ENCODE measurements around the gene TGM6. TPM values are rescaled to one million over a fixed set of nuclear protein-coding genes. Genes with fewer than 3 reads are reported as not detected.

The TGM6 gene
- total RNA-seq, 2 experiments from 2014 or later: not detected

DNA sequence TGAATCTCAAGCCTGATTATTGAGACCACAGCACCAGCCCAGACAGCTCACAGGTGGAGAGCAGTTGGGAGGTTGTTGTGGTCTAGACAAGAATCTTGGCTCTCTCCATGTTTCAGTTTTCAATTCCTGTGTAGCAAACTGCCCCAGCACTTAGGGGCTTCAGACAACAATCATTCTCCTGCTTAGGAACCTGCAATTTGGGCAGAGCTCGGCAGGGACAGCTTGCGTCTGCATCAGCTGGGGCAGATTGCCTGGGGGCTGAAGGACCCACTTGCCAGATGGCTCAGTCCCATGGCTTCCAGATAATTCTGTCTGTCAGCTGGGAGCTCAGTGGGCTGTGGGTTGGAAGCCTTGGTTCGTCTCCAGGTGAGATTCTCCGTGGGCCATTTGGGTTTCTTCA, 6.9 kb downstream of the TGM6 start:
- no peak for DNase-seq
- intact Hi-C loops (cut with micrococcal nuclease): loop anchor here (2.0 kb wide), 1 partner anchor 67 kb away; no protein-coding TSS in a partner anchor
- H3K27ac Mint-ChIP-seq: no peak overlapping the region
- peaks cover 10% of the 10 kb centered on the region for H3K4me1 Mint-ChIP-seq (ENCODE audit: low read depth)
- H3K27me3 Mint-ChIP-seq: peaks cover 3% of the 10 kb centered on the region
- ChIA-PET POLR2A (interaction anchor here (0.9 to 1.5 kb wide), 3 partner anchors 65 to 83 kb away, joined by 3 read pairs; no protein-coding TSS in a partner anchor), CTCF (interaction anchor here (0.9 to 4.1 kb wide), 17 partner anchors 9 to 610 kb away, joined by 3 to 46 read pairs (median 4); partner anchors contain the start of gene SNRPB)
- no peaks in the 10 kb centered on the region for H3K36me3 Mint-ChIP-seq
- peaks cover 6% of the 10 kb centered on the region for H3K9me3 Mint-ChIP-seq
- no peak overlapping the region for H3K4me3 Mint-ChIP-seq

DNA sequence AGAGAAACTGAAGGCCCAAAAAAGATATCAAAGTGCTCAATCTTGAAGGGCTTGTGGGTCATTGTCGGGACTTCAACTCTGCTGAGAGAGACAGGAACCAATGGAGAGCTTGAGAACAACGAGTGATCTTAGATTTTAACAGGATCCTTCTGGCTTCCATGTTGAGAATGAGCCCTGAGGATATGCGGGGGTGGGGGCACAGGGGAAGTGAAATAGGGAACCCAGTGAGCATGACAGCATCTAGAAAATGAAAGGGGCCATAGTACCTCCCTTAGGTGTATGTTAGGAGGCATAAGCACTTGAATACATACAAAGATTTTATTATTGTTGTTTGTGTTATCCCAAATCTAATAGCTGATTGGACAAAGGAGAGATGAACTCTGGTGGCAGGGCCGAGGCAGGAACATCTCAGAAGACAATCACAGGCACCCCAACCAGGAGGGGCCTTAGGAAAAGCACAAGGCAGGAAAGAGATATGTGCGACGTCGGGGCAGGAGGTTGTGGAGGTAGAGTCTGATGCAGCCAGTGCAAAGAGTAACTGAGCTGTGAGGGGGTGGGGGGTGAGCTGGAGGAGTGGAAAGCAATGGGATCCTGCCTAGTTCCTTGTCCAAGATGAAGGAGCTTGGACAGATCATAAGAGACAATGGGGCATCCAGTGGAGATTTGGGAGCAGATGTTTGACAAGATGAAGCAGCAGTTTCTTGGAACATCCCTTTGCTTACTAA, 10.4 kb downstream of the TGM6 start:
- intact Hi-C loops (cut with micrococcal nuclease): no loop called here
- ChIA-PET POLR2A (no interaction called here), CTCF (no interaction called here)
- Mint-ChIP-seq H3K36me3 (no peaks in the 10 kb centered on the region), H3K4me1 (ENCODE audit: low read depth) (peaks cover 7% of the 10 kb centered on the region), H3K27ac (no peak overlapping the region), H3K9me3 (peaks cover 6% of the 10 kb centered on the region), H3K4me3 (no peak overlapping the region), H3K27me3 (no peaks in the 10 kb centered on the region)
- DNase-seq: no peak

DNA sequence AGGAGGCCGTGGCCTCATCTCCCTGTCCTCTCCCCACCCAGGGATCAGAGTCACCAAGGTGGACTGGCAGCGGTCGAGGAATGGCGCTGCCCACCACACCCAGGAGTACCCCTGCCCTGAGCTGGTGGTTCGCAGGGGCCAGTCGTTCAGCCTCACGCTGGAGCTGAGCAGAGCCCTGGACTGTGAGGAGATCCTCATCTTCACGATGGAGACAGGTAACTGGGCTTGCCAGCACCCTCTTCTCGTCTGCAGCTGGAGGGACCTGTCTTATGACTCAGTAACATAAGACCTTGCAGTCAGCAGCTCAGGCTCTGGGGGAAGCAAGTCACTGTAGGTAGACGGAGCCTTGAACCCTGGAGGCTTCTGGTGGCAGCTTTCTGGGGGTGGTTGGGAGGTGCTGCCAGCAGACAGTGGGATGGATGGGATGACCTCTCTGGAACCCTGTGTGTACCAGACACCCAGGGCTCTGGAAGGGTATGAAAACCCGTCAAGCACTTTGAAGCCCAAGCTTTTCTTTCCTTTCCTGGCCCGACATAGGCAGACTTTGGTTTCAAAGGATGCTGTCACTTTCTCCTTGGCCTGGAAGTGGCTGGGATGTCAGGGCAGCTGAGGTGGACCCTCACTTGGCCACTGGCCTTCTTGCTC, 13.8 kb downstream of the TGM6 start:
- Mint-ChIP-seq H3K27ac (no peak overlapping the region), H3K4me3 (no peak overlapping the region), H3K27me3 (no peaks in the 10 kb centered on the region), H3K4me1 (ENCODE audit: low read depth) (no peaks in the 10 kb centered on the region), H3K9me3 (peaks cover 5% of the 10 kb centered on the region), H3K36me3 (no peaks in the 10 kb centered on the region)
- ChIA-PET POLR2A (no interaction called here), CTCF (no interaction called here)
- DNase-seq: no peak
- intact Hi-C loops (cut with micrococcal nuclease): no loop called here

DNA sequence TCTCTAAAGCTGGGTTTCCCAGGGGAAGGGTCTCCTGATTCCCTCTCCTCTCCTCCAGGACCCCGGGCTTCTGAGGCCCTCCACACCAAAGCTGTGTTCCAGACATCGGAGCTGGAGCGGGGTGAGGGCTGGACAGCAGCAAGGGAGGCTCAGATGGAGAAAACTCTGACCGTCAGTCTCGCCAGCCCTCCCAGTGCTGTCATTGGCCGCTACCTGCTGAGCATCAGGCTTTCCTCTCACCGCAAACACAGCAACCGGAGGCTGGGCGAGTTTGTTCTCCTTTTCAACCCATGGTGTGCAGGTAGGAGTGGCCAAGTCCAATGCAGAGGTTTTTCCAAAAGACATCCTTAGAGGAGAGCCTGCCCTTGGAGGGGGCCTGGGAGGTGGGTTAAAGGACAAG, 14.4 kb downstream of the TGM6 start:
- intact Hi-C loops (cut with micrococcal nuclease): no loop called here
- no peak for DNase-seq

DNA sequence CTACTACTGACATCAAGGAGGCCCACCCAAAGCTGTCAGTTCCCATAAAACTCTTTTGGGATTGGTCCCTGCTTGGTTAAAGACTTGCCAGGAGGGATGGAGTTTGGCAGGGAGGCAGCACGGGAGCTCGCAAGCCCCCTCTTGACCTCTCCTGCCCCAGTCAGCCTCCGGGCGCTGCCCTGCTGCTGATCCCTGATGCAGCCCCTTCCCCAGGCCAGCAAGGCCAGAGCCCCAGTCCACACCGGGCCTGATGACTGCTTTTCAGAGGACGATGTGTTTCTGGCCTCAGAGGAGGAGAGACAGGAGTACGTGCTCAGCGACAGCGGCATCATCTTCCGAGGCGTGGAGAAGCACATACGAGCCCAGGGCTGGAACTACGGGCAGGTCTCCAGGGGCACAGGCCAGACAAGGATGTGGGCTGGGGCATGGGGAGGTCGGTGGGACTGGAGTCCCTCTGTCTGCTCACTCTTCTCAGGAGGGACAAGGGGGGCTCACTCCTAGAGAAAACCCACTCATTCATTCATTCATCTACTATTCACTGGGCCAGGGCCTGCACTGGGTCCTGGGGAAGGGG, 15.6 kb downstream of the TGM6 start:
- ChIA-PET CTCF (interaction anchor here (1.8 kb wide), 1 partner anchor 9 kb away, joined by 4 read pairs; no protein-coding TSS in a partner anchor), POLR2A (no interaction called here)
- H3K9me3 Mint-ChIP-seq: peaks cover 5% of the 10 kb centered on the region
- no peaks in the 10 kb centered on the region for H3K27me3 Mint-ChIP-seq
- intact Hi-C loops (cut with micrococcal nuclease): no loop called here
- no peaks in the 10 kb centered on the region for H3K4me1 Mint-ChIP-seq (ENCODE audit: low read depth)
- H3K27ac Mint-ChIP-seq: no peak overlapping the region
- DNase-seq: no peak
- H3K4me3 Mint-ChIP-seq: no peak overlapping the region
- no peaks in the 10 kb centered on the region for H3K36me3 Mint-ChIP-seq

More for the DNA sequence above, 14.4 kb downstream of the TGM6 start:
- Mint-ChIP-seq H3K4me3 (no peak overlapping the region), H3K9me3 (peaks cover 5% of the 10 kb centered on the region), H3K27ac (no peak overlapping the region), H3K4me1 (ENCODE audit: low read depth) (no peaks in the 10 kb centered on the region), H3K36me3 (no peaks in the 10 kb centered on the region), H3K27me3 (no peaks in the 10 kb centered on the region)
- CTCF ChIA-PET: no interaction called here
- POLR2A ChIA-PET: no interaction called here

DNA sequence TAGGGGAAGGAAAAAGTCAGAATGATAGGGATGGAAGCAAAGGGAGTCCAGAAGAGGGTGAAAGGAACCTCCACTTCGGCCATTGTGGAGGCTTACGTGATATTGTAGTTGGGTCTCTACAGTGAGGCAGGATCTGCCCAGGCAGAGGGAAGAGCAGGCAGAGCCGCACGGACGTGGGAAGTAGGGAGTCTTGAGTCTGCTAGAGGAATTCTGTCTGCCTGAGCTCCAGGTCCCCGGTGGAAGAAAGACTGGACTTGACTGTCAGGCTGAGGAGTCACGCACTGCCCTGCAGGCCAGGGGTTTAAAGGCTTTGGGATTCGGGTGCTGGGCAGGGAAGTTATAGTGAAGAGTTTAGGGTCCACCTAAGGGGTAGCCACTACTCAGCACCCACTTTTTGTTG, 16.4 kb downstream of the TGM6 start:
- Mint-ChIP-seq H3K27ac (no peak overlapping the region), H3K9me3 (peaks cover 5% of the 10 kb centered on the region), H3K36me3 (no peaks in the 10 kb centered on the region), H3K27me3 (no peaks in the 10 kb centered on the region), H3K4me1 (ENCODE audit: low read depth) (no peaks in the 10 kb centered on the region), H3K4me3 (no peak overlapping the region)
- intact Hi-C loops (cut with micrococcal nuclease): no loop called here
- CTCF ChIA-PET: interaction anchor here (1.8 kb wide), 1 partner anchor 10 kb away, joined by 4 read pairs; no protein-coding TSS in a partner anchor
- DNase-seq: no peak
- POLR2A ChIA-PET: no interaction called here

DNA sequence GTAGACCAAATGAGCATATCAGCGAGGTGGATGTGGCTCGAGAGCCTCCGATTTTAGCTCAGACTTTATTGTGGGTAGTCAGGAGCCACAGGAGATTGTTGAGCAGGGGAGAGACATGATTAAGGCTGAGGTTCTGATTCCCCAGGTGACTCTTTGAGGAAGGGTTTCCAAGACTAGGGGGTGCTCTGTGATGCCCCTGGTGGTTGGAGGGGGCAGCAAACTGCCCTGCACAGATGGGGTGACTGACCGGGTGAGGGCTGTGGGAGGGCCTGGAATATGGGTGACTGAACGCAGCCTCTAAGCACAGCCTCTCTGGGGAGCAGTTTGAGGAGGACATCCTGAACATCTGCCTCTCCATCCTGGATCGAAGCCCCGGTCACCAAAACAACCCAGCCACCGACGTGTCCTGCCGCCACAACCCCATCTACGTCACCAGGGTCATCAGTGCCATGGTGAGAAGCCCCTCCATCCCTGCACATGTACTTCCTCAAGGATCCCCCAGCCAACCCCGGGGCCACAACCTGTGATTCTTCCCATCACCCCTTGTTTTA, 17.0 kb downstream of the TGM6 start:
- Mint-ChIP-seq H3K4me3 (no peak overlapping the region), H3K4me1 (ENCODE audit: low read depth) (no peaks in the 10 kb centered on the region), H3K36me3 (no peaks in the 10 kb centered on the region), H3K27ac (no peak overlapping the region), H3K27me3 (peaks cover 3% of the 10 kb centered on the region), H3K9me3 (peaks cover 5% of the 10 kb centered on the region)
- intact Hi-C loops (cut with micrococcal nuclease): no loop called here
- CTCF ChIA-PET: interaction anchor here (1.8 kb wide), 1 partner anchor 11 kb away, joined by 4 read pairs; no protein-coding TSS in a partner anchor
- DNase-seq: no peak
- POLR2A ChIA-PET: no interaction called here

DNA sequence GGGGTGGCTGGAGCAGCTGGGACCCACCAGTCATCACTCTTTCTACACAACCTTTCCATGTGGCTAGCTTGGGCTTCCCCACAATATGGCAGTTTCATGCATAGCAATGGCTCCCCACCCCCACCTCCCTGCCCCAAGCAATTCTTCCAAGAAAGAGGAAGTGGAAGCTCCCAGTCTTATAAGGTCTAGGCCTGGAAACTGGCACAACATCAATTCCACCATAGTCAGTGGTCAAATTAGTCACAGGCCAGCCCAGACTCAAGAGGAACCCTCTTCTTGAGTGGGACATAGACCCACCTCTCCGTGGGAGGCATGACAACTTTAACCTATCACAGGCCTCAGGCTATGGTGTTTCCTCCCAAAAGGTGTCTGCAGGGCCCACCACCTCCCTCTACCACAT, 17.7 kb downstream of the TGM6 start:
- Mint-ChIP-seq H3K36me3 (no peaks in the 10 kb centered on the region), H3K27me3 (peaks cover 3% of the 10 kb centered on the region), H3K4me3 (no peak overlapping the region), H3K4me1 (ENCODE audit: low read depth) (no peaks in the 10 kb centered on the region), H3K27ac (no peak overlapping the region), H3K9me3 (peaks cover 5% of the 10 kb centered on the region)
- DNase-seq: no peak
- ChIA-PET CTCF (no interaction called here), POLR2A (no interaction called here)
- intact Hi-C loops (cut with micrococcal nuclease): no loop called here

DNA sequence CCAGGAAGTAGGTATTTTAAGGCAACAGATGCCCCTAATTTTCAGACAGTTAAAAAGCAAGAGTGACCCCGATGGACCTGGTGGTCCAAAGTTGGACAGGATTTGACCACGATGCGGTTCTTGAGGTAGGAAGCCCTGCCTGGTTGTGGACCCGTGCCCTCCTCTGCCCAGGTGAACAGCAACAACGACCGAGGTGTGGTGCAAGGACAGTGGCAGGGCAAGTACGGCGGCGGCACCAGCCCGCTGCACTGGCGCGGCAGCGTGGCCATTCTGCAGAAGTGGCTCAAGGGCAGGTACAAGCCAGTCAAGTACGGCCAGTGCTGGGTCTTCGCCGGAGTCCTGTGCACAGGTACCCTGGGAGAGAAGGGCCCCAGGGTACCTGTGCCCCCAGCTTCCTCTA, 18.7 kb downstream of the TGM6 start:
- no peaks in the 10 kb centered on the region for H3K36me3 Mint-ChIP-seq
- no peak for DNase-seq
- intact Hi-C loops (cut with micrococcal nuclease): no loop called here
- ChIA-PET CTCF (interaction anchor here (0.8 kb wide), 1 partner anchor 12 kb away, joined by 3 read pairs; no protein-coding TSS in a partner anchor), POLR2A (no interaction called here)
- H3K4me1 Mint-ChIP-seq (ENCODE audit: low read depth): no peaks in the 10 kb centered on the region
- H3K4me3 Mint-ChIP-seq: no peak overlapping the region
- H3K9me3 Mint-ChIP-seq: peaks cover 8% of the 10 kb centered on the region
- no peak overlapping the region for H3K27ac Mint-ChIP-seq
- peaks cover 3% of the 10 kb centered on the region for H3K27me3 Mint-ChIP-seq

DNA sequence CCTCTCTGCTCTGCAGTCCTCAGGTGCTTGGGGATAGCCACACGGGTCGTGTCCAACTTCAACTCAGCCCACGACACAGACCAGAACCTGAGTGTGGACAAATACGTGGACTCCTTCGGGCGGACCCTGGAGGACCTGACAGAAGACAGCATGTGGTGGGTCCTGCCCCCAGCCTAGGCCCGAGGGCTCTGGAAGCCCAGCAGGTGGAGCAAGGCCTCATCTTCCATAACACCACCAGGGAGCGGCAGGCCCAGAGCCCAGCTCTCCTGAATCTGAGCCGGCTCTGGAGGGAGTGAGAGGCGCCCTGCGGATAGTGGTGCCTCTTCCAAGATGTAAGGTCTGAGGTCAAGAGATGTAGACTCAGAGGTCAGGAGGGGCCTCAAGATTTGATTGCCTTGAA, 19.6 kb downstream of the TGM6 start:
- intact Hi-C loops (cut with micrococcal nuclease): no loop called here
- Mint-ChIP-seq H3K4me3 (no peak overlapping the region), H3K4me1 (ENCODE audit: low read depth) (no peaks in the 10 kb centered on the region), H3K27ac (no peak overlapping the region), H3K9me3 (peaks cover 13% of the 10 kb centered on the region), H3K27me3 (peaks cover 3% of the 10 kb centered on the region), H3K36me3 (no peaks in the 10 kb centered on the region)
- POLR2A ChIA-PET: no interaction called here
- no peak for DNase-seq
- CTCF ChIA-PET: interaction anchor here (0.6 kb wide), 1 partner anchor 55 kb away, joined by 3 read pairs; no protein-coding TSS in a partner anchor

DNA sequence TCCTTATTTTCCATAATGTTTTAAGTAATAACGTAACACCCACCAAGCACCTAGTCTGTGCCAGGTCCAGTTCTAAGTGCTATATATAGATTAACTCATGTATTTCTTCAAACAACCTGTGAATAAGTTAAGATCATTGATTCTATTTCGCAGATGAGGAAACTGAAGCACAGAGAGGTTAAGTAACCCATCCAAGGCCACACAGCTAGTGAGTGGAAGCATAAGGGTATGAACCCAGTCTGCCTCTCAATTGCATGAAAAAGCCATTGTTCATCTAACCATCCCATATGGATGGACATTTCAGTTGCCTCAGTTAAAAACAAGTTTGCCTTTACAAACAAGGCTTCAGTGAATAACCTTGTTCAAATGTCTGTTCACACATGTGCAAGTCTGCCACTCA, 20.8 kb downstream of the TGM6 start:
- intact Hi-C loops (cut with micrococcal nuclease): no loop called here
- Mint-ChIP-seq H3K27me3 (peaks cover 5% of the 10 kb centered on the region), H3K27ac (no peak overlapping the region), H3K9me3 (peaks cover 14% of the 10 kb centered on the region), H3K4me1 (ENCODE audit: low read depth) (no peaks in the 10 kb centered on the region), H3K36me3 (no peaks in the 10 kb centered on the region), H3K4me3 (no peak overlapping the region)
- CTCF ChIA-PET: no interaction called here
- POLR2A ChIA-PET: no interaction called here
- no peak for DNase-seq

DNA sequence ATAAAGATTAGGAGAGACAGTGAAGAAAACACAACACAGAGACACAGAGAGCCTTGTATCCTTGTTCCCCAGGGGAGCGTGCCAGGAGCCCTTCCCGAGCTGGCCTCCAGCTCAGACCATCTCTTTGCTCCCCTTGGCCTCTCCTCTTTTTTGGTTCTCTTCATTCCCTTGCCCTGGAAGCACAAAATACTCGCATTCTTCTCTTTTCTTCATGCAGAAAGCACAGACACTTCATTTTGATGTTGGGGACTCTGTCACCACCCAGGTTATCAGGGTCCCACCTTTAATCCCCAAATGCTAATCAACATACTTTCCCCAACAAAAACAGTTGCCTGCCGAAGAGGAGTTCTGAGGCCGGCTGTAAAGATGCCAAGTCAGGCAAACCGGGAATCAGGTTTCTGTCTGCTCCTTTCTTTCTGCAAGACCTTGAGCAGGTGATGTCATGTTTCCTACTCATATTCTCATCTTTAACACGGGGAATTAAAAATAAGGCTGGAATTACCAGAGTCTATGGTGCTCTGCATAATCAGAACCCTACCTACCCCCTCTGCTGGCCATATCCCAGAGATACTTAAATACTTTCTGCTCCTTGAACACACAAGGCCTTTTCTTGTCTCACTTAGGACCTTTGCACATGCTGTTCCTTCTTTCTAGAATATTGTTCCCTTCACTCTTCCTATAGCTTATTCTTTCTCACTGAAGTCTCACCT, 21.7 kb downstream of the TGM6 start:
- intact Hi-C loops (cut with micrococcal nuclease): no loop called here
- ChIA-PET CTCF (interaction anchor here (0.6 kb wide), 1 partner anchor 45 kb away, joined by 3 read pairs; no protein-coding TSS in a partner anchor), POLR2A (no interaction called here)
- no peaks in the 10 kb centered on the region for H3K4me1 Mint-ChIP-seq (ENCODE audit: low read depth)
- H3K27ac Mint-ChIP-seq: no peak overlapping the region
- no peaks in the 10 kb centered on the region for H3K36me3 Mint-ChIP-seq
- H3K4me3 Mint-ChIP-seq: no peak overlapping the region
- no peak for DNase-seq
- H3K27me3 Mint-ChIP-seq: peaks cover 7% of the 10 kb centered on the region
- peaks cover 14% of the 10 kb centered on the region for H3K9me3 Mint-ChIP-seq
